ENCODE measurements around the gene SARDH.

GRCh38 chr9:133689151-133689763 is 48.9 kb downstream of the SARDH start:
- TF ChIP-seq EZH2 (IDR thresholded peaks at IDR 0.05; ENCODE audit: low read depth) (no peak), CTCF (conservative IDR thresholded peaks at IDR 0.05) (no peak)

All from PC-9 (cell line).